H1 (cell line): Measurements from ENCODE around the gene CDH22. TPM values are rescaled to one million over a fixed set of nuclear protein-coding genes. Genes with fewer than 3 reads are reported as not detected.

ENCODE experiments used
- CTCF ChIA-PET: fragments of 300-600 bp; sonication (Branson Sonifier 250); formaldehyde crosslinking; loops from one replicate; lab custom pipeline; 2021; ENCODE audit not compliant: partially characterized antibody; lab: Charles Lee
- POLR2A ChIA-PET: fragments of 300-600 bp; sonication (Branson Sonifier 250); formaldehyde crosslinking; loops from one replicate; lab custom pipeline; 2021; ENCODE audit warnings: inconsistent platforms; ENCODE audit not compliant: partially characterized antibody; lab: Charles Lee
- DNase-seq, 2 experiments: peaks; one replicate each; pipeline versions ENCODE4 v3.0.0 to v3.0.0-alpha.2; 2010 to 2022; ENCODE audit warnings: low spot score in 2 of 2, low read depth in 1 of 2, mixed read lengths in 1 of 2
- FAIRE-seq: peaks from 2 replicates; lab custom pipeline; 2011; peaks lifted over from hg19 to GRCh38; lab: Jason Lieb, UNC
- H2AFZ ChIP-seq: 2 replicates; pipeline ENCODE4 v1.8.1; 2012; ENCODE audit warnings: low read length, inconsistent platforms
- H2AK5ac ChIP-seq: 2 replicates; pipeline ENCODE4 v1.6.1; 2013; ENCODE audit warnings: low read depth, low read length
- H2BK120ac ChIP-seq: replicated peaks from 2 replicates; pipeline ENCODE3; 2013; ENCODE audit warnings: low read depth, low read length, inconsistent platforms
- H2BK12ac ChIP-seq: 2 replicates; pipeline ENCODE4 v1.6.1; 2013; ENCODE audit warnings: low read depth, low read length
- H2BK15ac ChIP-seq: 2 replicates; pipeline ENCODE4 v1.6.1; 2013; ENCODE audit warnings: low read length
- H2BK20ac ChIP-seq: 2 replicates; pipeline ENCODE4 v1.6.1; 2013; ENCODE audit warnings: low read length
- H2BK5ac ChIP-seq: 2 replicates; pipeline ENCODE4 v1.6.1; 2013; ENCODE audit warnings: low read depth, low read length
- H3K14ac ChIP-seq: 2 replicates; pipeline ENCODE4 v1.6.1; 2013; ENCODE audit warnings: inconsistent platforms; ENCODE audit not compliant: insufficient read length
- H3K18ac ChIP-seq: 2 replicates; pipeline ENCODE4 v1.6.1; 2013; ENCODE audit warnings: low read length; ENCODE audit errors: extremely low read depth
- H3K23ac ChIP-seq: 2 replicates; pipeline ENCODE4 v1.6.1; 2013; ENCODE audit warnings: inconsistent platforms; ENCODE audit not compliant: insufficient read length
- H3K23me2 ChIP-seq: 2 replicates; pipeline ENCODE4 v1.6.1; 2013; ENCODE audit warnings: low read depth, low read length
- H3K27ac ChIP-seq: 2 replicates; pipeline ENCODE4 v1.6.1; 2011; ENCODE audit warnings: low read depth, low read length, inconsistent platforms
- H3K27me3 ChIP-seq, 4 experiments: replicated peaks in 1 of 4; 1 replicate in 1 of 4; 2 replicates in 3 of 4; pipeline versions ENCODE4 v1.6.1 to v1.8.1; 2011 to 2013; ENCODE audit warnings: low read length in 3 of 4, mild to moderate bottlenecking in 3 of 4, inconsistent platforms in 2 of 4, mixed read lengths in 2 of 4, moderate library complexity in 1 of 4; ENCODE audit not compliant: control insufficient read depth in 3 of 4, insufficient read depth in 3 of 4; ENCODE audit errors: extremely low read depth in 1 of 4
- H3K36me3 ChIP-seq, 4 experiments: 2 replicates each; pipeline versions ENCODE4 v1.6.1 to v1.8.1; 2011 to 2013; ENCODE audit warnings: mild to moderate bottlenecking in 4 of 4, low read length in 3 of 4, moderate library complexity in 2 of 4, control low read depth in 1 of 4, inconsistent platforms in 1 of 4; ENCODE audit not compliant: insufficient read depth in 4 of 4, control insufficient read depth in 2 of 4
- H3K4ac ChIP-seq: replicated peaks from 2 replicates; pipeline ENCODE3; 2013; ENCODE audit warnings: low read length, low read depth, mixed read lengths, inconsistent platforms; ENCODE audit not compliant: insufficient read length
- H3K4me1 ChIP-seq, 4 experiments: replicated peaks in 1 of 4; 1 replicate in 1 of 4; 2 replicates in 3 of 4; pipeline versions ENCODE4 v1.6.1 to v1.8.1; 2011 to 2013; ENCODE audit warnings: low read length in 3 of 4, inconsistent platforms in 2 of 4, mixed read lengths in 1 of 4; ENCODE audit not compliant: insufficient read depth in 4 of 4, control insufficient read depth in 3 of 4
- H3K4me2 ChIP-seq, 2 experiments: 2 replicates each; pipeline versions ENCODE4 v1.6.1 to v1.8.1; 2011 to 2013; ENCODE audit warnings: low read depth in 2 of 2, low read length in 2 of 2, control low read depth in 1 of 2, inconsistent platforms in 1 of 2, mild to moderate bottlenecking in 1 of 2; ENCODE audit not compliant: insufficient read depth in 1 of 2
- H3K4me3 ChIP-seq, 4 experiments: fragments of 200-600, 300-600 bp in 1 of 4; sonication (generic), shearing (Covaris generic), sonication (Bioruptor Twin) in 1 of 4; 2 replicates each; pipeline versions ENCODE4 v1.5.1 to v1.8.1; 2011 to 2016; ENCODE audit warnings: low read length in 4 of 4, low read depth in 3 of 4, control low read depth in 2 of 4, inconsistent platforms in 2 of 4, mild to moderate bottlenecking in 2 of 4, mixed read lengths in 1 of 4, moderate library complexity in 1 of 4; ENCODE audit not compliant: insufficient read depth in 2 of 4; ENCODE audit errors: extremely low read depth in 1 of 4
- H3K56ac ChIP-seq: replicated peaks from 2 replicates; pipeline ENCODE3; 2013; ENCODE audit warnings: low read depth, mild to moderate bottlenecking, mixed read lengths, low read length, inconsistent platforms; ENCODE audit not compliant: insufficient read length
- H3K79me1 ChIP-seq: 2 replicates; pipeline ENCODE4 v1.6.1; 2013; ENCODE audit warnings: low read depth, low read length, control low read depth
- H3K79me2 ChIP-seq, 2 experiments: 2 replicates each; pipeline versions ENCODE4 v1.6.1 to v1.8.1; 2012 to 2013; ENCODE audit warnings: low read length in 2 of 2, mild to moderate bottlenecking in 2 of 2, inconsistent platforms in 1 of 2; ENCODE audit not compliant: insufficient read depth in 2 of 2, control insufficient read depth in 1 of 2
- H3K9ac ChIP-seq, 4 experiments: replicated peaks in 1 of 4; 1 replicate in 1 of 4; 2 replicates in 3 of 4; pipeline versions ENCODE4 v1.6.1 to v1.8.1; 2011 to 2013; ENCODE audit warnings: low read depth in 3 of 4, low read length in 3 of 4, control low read depth in 2 of 4, mild to moderate bottlenecking in 2 of 4, moderate library complexity in 2 of 4, inconsistent platforms in 1 of 4; ENCODE audit errors: extremely low read depth in 1 of 4
- H3K9me3 ChIP-seq, 2 experiments: 2 replicates each; pipeline versions ENCODE4 v1.6.1 to v1.8.1; 2012 to 2013; ENCODE audit warnings: mild to moderate bottlenecking in 2 of 2, moderate library complexity in 2 of 2, control low read depth in 1 of 2, inconsistent platforms in 1 of 2, low read depth in 1 of 2, low read length in 1 of 2, mixed read lengths in 1 of 2; ENCODE audit not compliant: insufficient read depth in 2 of 2
- H4K20me1 ChIP-seq, 2 experiments: replicated peaks in 1 of 2; 2 replicates each; pipeline versions ENCODE3 to v1.8.1; 2011 to 2013; ENCODE audit warnings: inconsistent platforms in 2 of 2, low read length in 2 of 2, mild to moderate bottlenecking in 1 of 2; ENCODE audit not compliant: insufficient read depth in 2 of 2, control insufficient read depth in 1 of 2
- H4K5ac ChIP-seq: 2 replicates; pipeline ENCODE4 v1.6.1; 2013; ENCODE audit warnings: low read length, low read depth, mixed read lengths, inconsistent platforms; ENCODE audit not compliant: insufficient read length
- H4K8ac ChIP-seq: 2 replicates; pipeline ENCODE4 v1.8.0; 2013; ENCODE audit warnings: mild to moderate bottlenecking, moderate library complexity, low read length, inconsistent platforms; ENCODE audit not compliant: insufficient read depth; ENCODE audit errors: extremely low read depth
- H4K91ac ChIP-seq: replicated peaks from 2 replicates; pipeline ENCODE3; 2013; ENCODE audit warnings: low read length, mixed read lengths, inconsistent platforms; ENCODE audit not compliant: insufficient read length
- BCL11A ChIP-seq, 2 experiments: IDR thresholded peaks; one replicate each; pipeline ENCODE4 v1.6.1; 2011; ENCODE audit warnings: low read depth in 2 of 2, low read length in 2 of 2, mild to moderate bottlenecking in 2 of 2
- BRCA1 ChIP-seq: IDR thresholded peaks from 2 replicates; pipeline ENCODE4 v1.6.1; 2012; ENCODE audit warnings: low read depth, low read length, improper control_type of control experiment
- CTBP2 ChIP-seq: IDR thresholded peaks from 2 replicates; pipeline ENCODE4 v1.7.0; 2011; ENCODE audit warnings: borderline replicate concordance, mild to moderate bottlenecking, moderate library complexity, mixed read lengths, low read length; ENCODE audit not compliant: insufficient read depth, insufficient read length
- GTF2F1 ChIP-seq: IDR thresholded peaks from 2 replicates; pipeline ENCODE4 v1.6.1; 2012; ENCODE audit warnings: low read depth, low read length, improper control_type of control experiment, borderline replicate concordance
- HDAC2 ChIP-seq, 2 experiments: fragments of 300-600 bp in 1 of 2; sonication (generic) in 1 of 2; IDR thresholded peaks; 2 replicates each; pipeline ENCODE4 v1.6.1; 2011 to 2012; ENCODE audit warnings: low read depth in 2 of 2, low read length in 2 of 2, mild to moderate bottlenecking in 2 of 2, moderate library complexity in 2 of 2, borderline replicate concordance in 1 of 2, inconsistent platforms in 1 of 2
- JUND ChIP-seq: IDR thresholded peaks from 2 replicates; pipeline ENCODE4 v1.6.1; 2011; ENCODE audit warnings: mild to moderate bottlenecking, improper control_type of control experiment, low read length
- KDM4A ChIP-seq: IDR thresholded peaks from one replicate; pipeline ENCODE4 v1.7.1; 2012; ENCODE audit warnings: low read depth, mild to moderate bottlenecking, moderate library complexity, low read length, inconsistent platforms; ENCODE audit not compliant: severe bottlenecking
- MAFK ChIP-seq: IDR thresholded peaks from 2 replicates; pipeline ENCODE4 v1.6.1; 2012; ENCODE audit warnings: low read depth, mild to moderate bottlenecking, improper control_type of control experiment, low read length
- RFX5 ChIP-seq: IDR thresholded peaks from 2 replicates; pipeline ENCODE4 v1.6.1; 2011; ENCODE audit warnings: low read depth, low read length, improper control_type of control experiment, borderline replicate concordance
- SP1 ChIP-seq: IDR thresholded peaks from 2 replicates; pipeline ENCODE4 v1.6.1; 2011; ENCODE audit warnings: low read depth, low read length
- SRF ChIP-seq: IDR thresholded peaks from 2 replicates; pipeline ENCODE4 v1.6.1; 2011; ENCODE audit warnings: mild to moderate bottlenecking, low read depth, low read length, moderate library complexity
- TCF12 ChIP-seq: IDR thresholded peaks from 2 replicates; pipeline ENCODE4 v1.6.1; 2011; ENCODE audit warnings: low read depth, mild to moderate bottlenecking, low read length
- YY1 ChIP-seq: IDR thresholded peaks from 2 replicates; pipeline ENCODE4 v1.6.1; 2011; ENCODE audit warnings: low read depth, mild to moderate bottlenecking, low read length
- WGBS, 2 experiments: shearing (Covaris generic) in 1 of 2; methylation state at CpG; one replicate each; pipeline versions ENCODE4 v1.1.6 to v1.1.7; 2013 to 2015; ENCODE audit warnings: low lambda C conversion rate in 2 of 2, mixed read lengths in 2 of 2, inconsistent platforms in 1 of 2, low coverage in 1 of 2, missing lambda C conversion rate in 1 of 2; ENCODE audit not compliant: insufficient replicate concordance in 2 of 2, insufficient coverage in 1 of 2, insufficient read length in 1 of 2; ENCODE audit errors: extremely low coverage in 1 of 2, missing lambda C conversion rate in 1 of 2; 5-methylcytosine and 5-hydroxymethylcytosine counted together
- polyA plus RNA-seq, 7 experiments: library from polyadenylated mRNA; depleted of rRNA in 3 of 7; stranded (reverse) in 5 of 7; unstranded in 2 of 7; fragments of >200 nt in 5 of 7; fragments of 200-250 nt in 2 of 7; gene quantifications; 1 replicate in 5 of 7; 2 replicates in 1 of 7; 4 replicates in 1 of 7; pipeline versions ENCODE4 v1.2.1 to v1.2.3, GENCODE V29; 2011 to 2013; ENCODE audit warnings: missing spikeins in 2 of 7, mixed read lengths in 2 of 7
- total RNA-seq: library from RNA; stranded (reverse); fragmentation: NEBNext Ultra II Directional; extraction: Animal tissue kit (Norgen Biotek cat#: 25700); gene quantifications from 2 replicates; pipeline ENCODE4 v1.2.1, GENCODE V29; 2021

Gene CDH22
- total and polyA plus RNA-seq, 2 of the 8 experiments (the other 6 are each of a cell fraction or from before 2014, with no cell fraction given), result 0.35 to 0.39 TPM

GRCh38 chr20:46334303-46334904 is 26.1 kb upstream of the CDH22 start:
- 0 out of 2 replicates have a peak overlapping the region, but pooled peaks have one; percentile 35 for H2BK12ac ChIP-seq
- peaks cover 0 to 24% (median 6%) of the 10 kb centered on the region in 4 experiments; a peak in 6 of 7 replicates for H3K4me1 ChIP-seq
- no peak overlapping the region for H3K4ac ChIP-seq
- H3K36me3 ChIP-seq, result no peaks in the 10 kb centered on the region
- H3K4me2 ChIP-seq, result no peak overlapping the region
- no peak overlapping the region for H2BK20ac ChIP-seq
- H3K9ac ChIP-seq, result no peak overlapping the region
- H3K14ac ChIP-seq, result no peak overlapping the region
- H3K4me3 ChIP-seq, result no peak overlapping the region
- H3K9me3 ChIP-seq, result no peaks in the 10 kb centered on the region
- 74% methylated on average over 9 of the region's 9 CpGs; no CpG with 5 or more reads in 1 of the 2 experiments for WGBS, 2 experiments
- H2BK120ac ChIP-seq, result no peak overlapping the region
- no peaks in the 10 kb centered on the region for H3K23me2 ChIP-seq
- FAIRE-seq (no peak), DNase-seq (no peak)
- H3K23ac ChIP-seq, result no peak overlapping the region
- no peak overlapping the region for H4K5ac ChIP-seq
- peak overlapping the region; percentile 87 for H4K8ac ChIP-seq
- peak overlapping the region; percentile 31 for H4K91ac ChIP-seq
- H2AK5ac ChIP-seq, result no peak overlapping the region; the same call in 1 of the 2 replicates
- peaks cover 0 to 3% (median under 1%) of the 10 kb centered on the region in 4 experiments; a peak in 4 of 7 replicates for H3K27me3 ChIP-seq
- no peak overlapping the region for H2AFZ ChIP-seq
- H3K79me2 ChIP-seq, result no peaks in the 10 kb centered on the region
- POLR2A ChIA-PET, result interaction anchor here (0.6 to 2.4 kb wide), 5 partner anchors 10 to 742 kb away, joined by 3 to 10 read pairs (median 3); no protein-coding TSS in a partner anchor
- H4K20me1 ChIP-seq, result no peaks in the 10 kb centered on the region
- no peak overlapping the region for H3K56ac ChIP-seq
- no peak overlapping the region for H3K18ac ChIP-seq
- H3K79me1 ChIP-seq, result no peaks in the 10 kb centered on the region
- H2BK15ac ChIP-seq, result 0 out of 2 replicates have a peak overlapping the region, but pooled peaks have one; percentile 19
- H2BK5ac ChIP-seq, result no peak overlapping the region
- H3K27ac ChIP-seq, result no peak overlapping the region
- CTCF ChIA-PET, result interaction anchor here (1.0 to 17.6 kb wide), 9 partner anchors 7 to 215 kb away, joined by 3 to 214 read pairs (median 5); no protein-coding TSS in a partner anchor
- TF ChIP-seq SRF, result no peak
- no peak for TF ChIP-seq CTBP2
- no peak for TF ChIP-seq SP1
- TF ChIP-seq KDM4A, result no peak
- TF ChIP-seq JUND, result no peak
- no peak for TF ChIP-seq HDAC2 (IDR thresholded peaks at IDR 0.05; ENCODE audit: borderline replicate concordance in 1 of 2, low read depth in 2 of 2, low read length in 2 of 2)
- TF ChIP-seq TCF12, result no peak
- TF ChIP-seq GTF2F1, result no peak
- no peak for TF ChIP-seq BRCA1
- TF ChIP-seq MAFK, result peak; percentile 99
- TF ChIP-seq RFX5, result no peak
- no peak for TF ChIP-seq YY1
- no peak for TF ChIP-seq BCL11A (IDR thresholded peaks at IDR 0.05; ENCODE audit: low read depth in 2 of 2, low read length in 2 of 2)
